ENCODE measurements around the gene MUC5AC.

DNA sequence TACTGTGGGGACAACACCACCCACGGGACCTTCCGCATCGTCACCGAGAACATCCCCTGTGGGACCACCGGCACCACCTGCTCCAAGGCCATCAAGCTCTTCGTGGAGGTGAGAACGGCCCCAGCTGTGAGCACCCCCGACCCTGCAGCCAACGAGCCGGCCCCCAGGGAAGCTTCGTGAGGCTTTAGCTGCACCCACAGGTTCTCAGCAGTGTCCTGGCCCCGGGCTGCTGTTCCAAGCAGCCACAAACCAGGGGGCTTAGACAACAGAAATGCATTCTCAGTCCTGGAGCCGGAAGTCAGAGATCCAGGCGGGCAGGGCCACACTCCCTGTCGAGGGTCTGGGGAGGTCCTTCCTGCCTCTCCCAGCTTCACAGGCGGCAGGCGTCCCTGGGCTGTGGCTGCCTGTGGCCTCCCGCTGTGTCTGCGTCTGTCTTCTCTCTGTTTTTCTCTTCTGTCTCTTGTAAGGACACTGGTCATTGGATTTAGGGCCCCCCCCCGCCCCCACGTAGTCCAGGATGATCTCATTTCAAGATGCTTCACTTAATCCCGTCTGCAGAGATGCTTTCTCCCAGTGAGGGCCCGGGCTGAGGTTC lies 77.7 kb downstream of the MUC5AC start:
- TF ChIP-seq, protein P1, sequence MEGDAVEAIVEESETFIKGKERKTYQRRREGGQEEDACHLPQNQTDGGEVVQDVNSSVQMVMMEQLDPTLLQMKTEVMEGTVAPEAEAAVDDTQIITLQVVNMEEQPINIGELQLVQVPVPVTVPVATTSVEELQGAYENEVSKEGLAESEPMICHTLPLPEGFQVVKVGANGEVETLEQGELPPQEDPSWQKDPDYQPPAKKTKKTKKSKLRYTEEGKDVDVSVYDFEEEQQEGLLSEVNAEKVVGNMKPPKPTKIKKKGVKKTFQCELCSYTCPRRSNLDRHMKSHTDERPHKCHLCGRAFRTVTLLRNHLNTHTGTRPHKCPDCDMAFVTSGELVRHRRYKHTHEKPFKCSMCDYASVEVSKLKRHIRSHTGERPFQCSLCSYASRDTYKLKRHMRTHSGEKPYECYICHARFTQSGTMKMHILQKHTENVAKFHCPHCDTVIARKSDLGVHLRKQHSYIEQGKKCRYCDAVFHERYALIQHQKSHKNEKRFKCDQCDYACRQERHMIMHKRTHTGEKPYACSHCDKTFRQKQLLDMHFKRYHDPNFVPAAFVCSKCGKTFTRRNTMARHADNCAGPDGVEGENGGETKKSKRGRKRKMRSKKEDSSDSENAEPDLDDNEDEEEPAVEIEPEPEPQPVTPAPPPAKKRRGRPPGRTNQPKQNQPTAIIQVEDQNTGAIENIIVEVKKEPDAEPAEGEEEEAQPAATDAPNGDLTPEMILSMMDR (IDR thresholded peaks at IDR 0.05) = no peak
- TF ChIP-seq POLR2A (IDR thresholded peaks at IDR 0.05) = no peak

All from heart left ventricle (tissue), 13 donors.